HG03575 (cell line): ENCODE measurements around the gene SLC39A9.
A peak's percentile ranks its signal among the peaks of the same experiment; 100 is the strongest.

Experiments used
- ATAC-seq: cut with Tn5 transposase; IDR thresholded peaks from one replicate; pipeline ENCODE4 v1.9.1; 2021; ENCODE audit not compliant: unreplicated experiment, insufficient number of reproducible peaks, low FRiP score; ENCODE audit errors: extremely low read depth

The SLC39A9 gene, protein sequence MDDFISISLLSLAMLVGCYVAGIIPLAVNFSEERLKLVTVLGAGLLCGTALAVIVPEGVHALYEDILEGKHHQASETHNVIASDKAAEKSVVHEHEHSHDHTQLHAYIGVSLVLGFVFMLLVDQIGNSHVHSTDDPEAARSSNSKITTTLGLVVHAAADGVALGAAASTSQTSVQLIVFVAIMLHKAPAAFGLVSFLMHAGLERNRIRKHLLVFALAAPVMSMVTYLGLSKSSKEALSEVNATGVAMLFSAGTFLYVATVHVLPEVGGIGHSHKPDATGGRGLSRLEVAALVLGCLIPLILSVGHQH

DNA sequence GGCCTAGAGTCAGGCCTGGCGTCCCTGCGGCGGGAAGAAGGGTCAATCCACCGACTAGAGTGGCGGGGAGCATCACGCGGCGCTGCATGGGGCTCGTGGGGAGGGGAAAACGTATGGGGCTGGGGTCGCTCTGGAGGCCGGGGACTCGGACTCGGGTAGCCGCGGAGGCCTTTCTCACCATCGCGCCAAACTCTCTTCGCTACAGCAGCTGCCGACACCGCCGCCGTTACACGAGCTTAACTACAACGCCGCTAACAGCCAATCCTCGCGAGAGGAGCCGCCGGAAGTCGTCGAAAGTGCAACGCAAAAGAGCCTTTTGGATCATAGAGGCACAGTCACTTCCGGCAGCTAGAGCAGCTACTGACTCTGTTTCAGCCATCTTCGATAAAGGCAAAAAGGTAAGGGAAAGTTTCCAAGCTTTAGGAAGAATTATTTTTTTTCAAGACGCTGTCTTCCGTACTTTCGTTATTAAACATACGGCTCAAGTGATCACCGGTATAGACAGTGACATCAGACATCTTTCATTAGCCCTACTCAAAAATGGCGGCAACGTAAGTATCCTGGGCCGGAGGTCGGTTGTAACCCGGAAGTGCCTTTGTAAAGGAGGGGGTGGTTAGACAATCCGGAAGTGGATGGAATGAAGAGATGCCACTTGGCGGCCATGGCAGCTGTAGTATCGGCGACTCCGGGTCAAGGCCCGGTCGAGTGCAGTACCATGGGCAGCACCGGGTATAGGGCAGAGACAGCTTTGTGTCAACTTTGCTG is at the start of gene SLC39A9, which contains the start of gene ERH:
SLC39A9 (plus strand) TSS at position 640 of the 765 bp plus-strand sequence. CDS start 678 bp downstream, outside the sequence.
ERH (minus strand) TSS at position 247 of the 765 bp plus-strand sequence; CDS start at position 181, 66 bp downstream.
- ATAC-seq = peak; percentile 66

DNA sequence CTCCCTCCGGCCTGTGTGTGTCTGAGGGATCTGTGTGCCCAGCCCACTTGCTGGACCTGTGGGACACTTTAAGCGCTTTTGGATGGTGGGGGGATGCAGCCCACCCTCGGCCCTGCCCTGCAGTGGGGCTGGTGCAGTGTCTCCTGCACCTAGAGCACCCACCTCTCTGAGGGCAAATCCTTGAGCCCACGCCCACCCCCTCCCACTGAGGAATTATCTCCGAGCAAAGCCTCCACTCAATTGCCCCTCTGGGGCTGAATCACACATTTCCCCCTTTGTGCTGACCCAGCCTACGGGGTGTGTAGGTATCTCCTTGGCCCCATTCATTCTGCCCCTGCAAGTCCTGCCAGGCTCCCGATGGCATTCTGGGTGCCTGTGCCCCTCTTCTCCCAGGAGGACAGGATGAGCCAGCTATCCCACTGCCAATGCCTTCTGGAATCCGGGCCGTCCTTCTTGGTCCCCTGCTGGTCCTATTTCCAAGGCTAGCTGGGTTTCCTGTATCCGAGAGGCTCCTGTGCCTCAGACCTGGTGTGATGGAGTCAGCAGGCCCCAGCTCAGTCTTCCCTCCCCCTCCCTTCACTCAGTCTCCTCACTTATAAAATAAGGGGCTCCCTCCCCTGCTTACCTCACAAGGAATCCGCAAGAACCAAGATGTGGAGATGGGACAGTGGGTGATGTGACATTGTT is 49.3 kb upstream of the SLC39A9 start:
- ATAC-seq = no peak

DNA sequence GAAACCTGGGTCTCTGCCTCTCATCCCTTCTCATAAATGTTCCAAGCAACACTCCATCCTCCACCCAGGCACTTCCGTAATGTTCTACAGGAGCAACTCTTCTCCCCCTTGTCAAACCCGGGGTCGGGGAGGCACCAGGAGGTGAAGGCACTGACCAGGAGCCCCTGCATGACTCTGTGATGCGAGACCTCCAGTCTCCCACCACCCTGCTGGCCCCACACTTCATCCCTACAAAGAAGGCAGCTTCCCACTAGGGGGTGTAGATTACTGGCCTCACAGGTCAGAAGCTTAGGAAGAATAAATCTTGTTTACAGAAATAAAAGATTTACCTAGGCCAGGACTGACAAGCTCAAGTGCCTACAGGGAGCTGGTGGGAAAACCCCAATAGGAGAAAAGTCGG is 47.6 kb upstream of the SLC39A9 start:
- no peak for ATAC-seq

DNA sequence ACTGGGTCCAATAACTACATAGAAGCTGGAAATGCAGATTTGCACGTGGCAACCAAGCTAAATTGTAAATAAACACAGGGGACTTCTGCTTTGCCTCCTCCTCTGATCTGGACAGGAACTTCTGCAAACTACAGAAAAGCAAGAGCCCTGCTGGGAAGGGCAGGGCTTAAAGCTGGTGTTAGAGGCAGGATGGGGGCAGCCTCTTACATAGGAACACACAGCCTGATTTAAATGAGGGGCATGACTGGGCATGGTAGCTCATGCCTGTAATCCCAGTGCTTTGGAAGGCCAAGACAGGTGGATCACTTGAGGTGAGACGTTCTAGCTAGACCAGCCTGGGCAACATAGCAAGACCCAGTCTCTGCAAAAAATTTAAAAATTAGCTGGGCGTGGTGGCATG is 47.1 kb upstream of the SLC39A9 start:
- no peak for ATAC-seq

DNA sequence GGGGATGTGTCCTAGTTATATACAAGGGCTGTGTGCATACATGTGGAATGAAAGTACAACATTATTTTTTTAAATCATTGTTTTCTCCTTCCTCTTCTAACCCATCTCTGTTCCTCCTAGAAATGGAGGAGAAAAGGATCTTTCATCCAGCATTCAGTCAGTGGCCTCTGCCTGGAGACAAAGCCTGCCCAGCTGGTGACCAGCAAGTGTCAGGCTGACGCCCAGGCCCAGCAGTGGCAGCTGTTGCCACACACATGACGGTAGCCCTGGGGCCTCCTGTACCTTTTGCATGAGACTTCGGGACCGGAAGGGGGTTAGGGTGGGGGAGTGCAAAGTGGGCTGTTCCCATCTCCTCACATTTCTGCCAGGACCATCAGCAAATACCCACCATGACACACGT is 46.6 kb upstream of the SLC39A9 start:
- ATAC-seq = no peak

DNA sequence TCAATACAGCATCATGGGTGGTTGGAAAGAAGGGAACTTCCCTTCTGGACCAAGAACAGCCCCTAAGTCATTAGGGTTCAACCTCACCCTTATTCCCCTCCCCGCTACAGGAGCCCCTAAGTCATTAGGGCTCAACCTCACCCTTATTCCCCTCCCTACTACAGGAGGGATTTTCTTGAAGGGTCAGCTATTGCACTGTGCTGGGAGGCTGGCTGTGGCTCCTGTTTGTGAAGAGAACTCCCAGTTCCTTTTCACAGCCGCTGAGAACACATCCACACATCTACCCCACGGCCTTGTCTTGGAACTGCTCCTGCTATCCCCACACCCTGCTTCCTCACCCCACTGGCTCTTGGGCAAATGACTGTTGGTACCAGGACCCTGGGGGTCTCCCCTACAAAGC is 45.3 kb upstream of the SLC39A9 start:
- ATAC-seq = no peak

DNA sequence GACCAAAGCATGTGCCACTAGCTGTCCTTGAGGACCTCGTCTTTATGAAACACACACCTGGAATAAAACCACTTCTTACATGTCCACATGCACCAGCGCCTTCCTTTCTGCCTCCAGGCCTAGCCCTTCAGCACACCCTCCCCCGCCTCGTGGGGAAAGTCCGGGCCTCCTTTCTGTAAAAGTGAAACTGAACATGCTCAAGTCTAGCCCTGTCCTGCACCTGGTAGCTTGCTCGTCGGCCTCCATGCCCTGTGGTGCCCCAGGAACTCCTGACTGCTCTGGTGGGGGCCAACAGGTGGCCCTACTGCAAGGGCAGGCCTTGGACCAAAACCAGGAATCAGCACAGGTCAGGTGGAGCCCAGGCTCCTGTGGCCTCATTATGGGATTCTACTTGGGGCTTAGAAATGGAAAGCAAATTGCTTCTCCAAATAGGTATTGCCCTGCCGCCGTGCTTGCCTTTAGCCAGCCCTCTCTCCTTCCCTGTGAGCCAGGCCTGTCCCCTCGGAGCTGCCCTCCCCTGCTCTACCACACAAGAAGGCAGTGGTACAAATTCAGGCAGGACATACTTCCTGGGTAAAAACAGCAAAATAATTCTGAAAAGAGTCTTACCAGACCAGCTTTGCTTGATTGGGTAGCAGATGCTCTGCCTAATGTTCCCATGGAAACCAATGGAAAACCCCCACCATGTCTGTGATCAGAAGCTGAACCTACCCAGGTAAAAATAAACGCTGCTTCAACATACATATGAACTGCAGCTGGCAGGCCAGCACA is 43.9 kb upstream of the SLC39A9 start:
- peak; percentile 40 for ATAC-seq

DNA sequence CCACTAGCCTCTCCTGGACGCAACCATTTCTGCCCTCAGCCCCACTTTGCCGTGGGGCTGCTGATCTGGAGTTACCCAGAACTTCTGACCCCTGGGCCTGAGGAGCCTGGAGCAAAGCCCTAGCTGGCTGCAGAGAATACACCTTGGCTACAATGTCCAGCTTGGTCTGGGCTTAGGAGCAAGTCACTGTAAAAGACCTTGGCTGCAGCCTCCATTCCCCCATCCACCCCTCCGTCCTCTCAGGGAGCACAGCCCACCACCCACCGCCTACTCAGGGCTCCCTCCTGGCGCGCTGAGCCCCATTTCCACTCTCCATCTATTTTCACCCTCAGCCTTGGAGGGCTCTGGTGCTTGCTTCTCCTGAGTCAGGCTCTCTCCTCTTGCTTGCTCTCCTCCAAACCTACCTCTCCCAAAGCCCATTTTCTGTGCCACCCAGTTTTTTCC is 43.3 kb upstream of the SLC39A9 start:
- no peak for ATAC-seq

DNA sequence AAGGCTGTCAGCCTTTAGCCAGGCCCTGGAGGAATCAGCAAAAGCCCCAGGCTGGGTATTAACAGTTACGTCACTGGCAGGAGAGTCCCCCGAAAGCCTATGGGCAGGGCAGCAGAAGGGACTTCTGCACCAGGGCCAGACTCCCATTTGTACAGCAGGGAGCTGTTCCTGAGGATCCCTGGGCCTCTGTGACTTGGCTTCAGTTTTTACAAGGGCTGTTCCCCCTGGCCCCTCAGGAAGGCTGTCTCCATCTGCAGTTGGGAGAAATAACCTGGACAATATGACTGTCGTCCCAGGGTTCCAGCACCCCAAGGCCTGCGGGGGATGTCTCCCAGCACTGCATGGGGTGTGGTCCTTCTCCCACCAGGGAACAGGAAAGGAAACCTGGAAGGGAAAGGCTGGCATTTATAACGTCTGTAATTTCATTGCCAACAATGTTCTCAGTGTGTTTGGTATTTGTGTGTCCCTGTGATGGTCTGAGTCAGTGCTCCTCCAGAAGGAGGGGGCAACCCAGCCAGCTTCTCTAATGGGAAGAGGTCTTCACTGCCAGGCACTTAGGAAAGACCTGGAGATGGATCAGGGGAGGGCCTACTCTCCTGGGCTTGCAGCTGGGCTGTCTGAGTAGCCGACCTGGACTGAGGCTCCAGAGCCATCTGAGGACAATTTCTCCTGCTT is 42.7 kb upstream of the SLC39A9 start:
- no peak for ATAC-seq

DNA sequence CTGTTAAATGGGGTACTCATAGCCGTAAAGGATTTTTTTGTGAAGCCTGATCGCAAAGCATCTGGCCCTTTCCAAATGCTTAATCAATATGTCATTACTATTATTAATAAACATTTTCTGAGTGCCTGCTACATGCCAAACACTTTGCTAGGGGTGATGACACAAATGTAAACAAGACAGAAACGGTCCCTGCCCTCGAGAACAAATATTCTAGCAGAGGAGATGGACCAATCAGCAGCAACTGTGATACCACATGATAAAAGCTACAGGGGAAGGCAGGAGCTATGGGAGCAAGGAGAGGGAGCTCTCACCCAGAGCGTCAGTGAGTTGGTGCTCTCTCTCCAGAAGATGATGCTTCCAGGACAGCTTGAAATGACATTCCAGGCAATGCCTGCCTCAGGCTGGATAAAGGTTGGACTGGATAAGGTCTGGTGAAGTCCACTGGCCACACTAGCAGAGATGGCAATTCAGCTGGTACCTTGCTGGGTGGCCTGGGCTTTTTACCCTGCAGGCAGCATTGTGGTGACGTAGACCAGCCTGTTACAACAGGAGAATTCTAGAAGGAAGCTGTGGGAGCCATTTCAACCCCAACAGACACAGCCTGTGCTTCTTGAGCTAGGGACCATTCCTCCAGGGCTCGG is 41.5 kb upstream of the SLC39A9 start:
- ATAC-seq = no peak

DNA sequence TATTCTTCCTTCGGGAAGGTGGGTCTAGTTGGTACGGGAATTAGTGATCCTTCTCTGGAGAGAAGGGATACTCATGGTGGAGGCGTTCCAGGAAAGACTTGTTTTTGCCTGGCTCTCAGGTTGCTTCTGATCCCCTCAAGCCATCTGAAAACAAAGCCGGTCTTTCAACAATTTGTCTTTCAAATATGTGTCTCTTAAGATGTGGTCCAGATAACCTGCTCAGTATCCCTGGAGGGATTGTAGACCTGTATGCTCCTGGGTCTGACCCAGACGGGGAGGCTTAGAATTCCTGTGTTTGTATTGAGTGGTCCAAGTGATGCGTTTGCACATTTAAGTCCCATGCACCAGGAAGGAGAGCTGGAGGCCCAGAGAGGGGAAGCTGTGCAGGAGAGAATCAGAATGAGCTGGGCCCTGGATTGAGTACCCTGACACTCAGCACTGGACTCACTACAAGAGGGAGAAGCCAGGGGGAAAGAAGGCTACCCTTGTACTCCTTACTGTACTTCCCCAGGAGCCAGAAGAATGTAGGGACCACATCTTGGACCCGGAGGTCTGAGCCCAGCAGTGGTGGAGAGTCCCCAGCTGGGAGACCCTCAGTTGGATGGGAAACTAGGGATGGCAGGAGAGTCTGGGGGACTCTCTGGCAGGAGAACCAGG is 40.8 kb upstream of the SLC39A9 start:
- no peak for ATAC-seq

DNA sequence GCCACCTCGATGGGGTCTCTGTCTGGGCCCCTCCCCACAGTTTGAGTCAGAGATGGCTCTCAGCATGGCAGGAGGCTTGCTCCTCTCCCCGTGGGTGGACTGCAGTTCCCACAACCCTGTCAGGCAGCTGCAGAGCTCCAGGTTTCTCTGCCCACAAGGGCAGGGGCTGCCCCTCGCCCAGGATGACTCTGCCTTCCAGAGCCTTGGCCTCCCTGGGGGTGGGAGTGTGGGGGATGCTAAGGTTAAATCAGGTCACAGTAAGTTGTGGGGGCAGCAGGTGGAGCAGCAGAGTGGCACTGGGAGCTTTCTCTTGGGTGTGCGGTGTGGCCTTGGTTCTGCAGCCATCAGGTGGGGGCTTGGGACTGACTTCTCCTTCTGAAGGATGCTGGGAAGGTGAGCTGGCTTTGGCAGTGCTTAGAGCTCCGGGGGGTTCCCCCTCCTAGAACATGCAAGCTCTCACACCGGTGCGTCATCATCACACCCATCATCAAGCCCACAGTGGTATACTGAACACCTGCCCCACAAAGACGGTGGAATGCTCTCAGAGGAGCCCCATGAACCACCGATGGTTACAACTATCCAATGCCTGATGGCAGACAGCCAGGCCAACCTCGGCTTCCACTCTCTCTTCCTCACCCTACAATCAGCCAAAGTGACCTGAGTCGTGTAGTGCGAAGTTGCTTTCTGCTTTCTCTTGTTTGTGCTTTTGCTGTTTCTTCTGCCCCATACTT is 40.1 kb upstream of the SLC39A9 start:
- no peak for ATAC-seq

DNA sequence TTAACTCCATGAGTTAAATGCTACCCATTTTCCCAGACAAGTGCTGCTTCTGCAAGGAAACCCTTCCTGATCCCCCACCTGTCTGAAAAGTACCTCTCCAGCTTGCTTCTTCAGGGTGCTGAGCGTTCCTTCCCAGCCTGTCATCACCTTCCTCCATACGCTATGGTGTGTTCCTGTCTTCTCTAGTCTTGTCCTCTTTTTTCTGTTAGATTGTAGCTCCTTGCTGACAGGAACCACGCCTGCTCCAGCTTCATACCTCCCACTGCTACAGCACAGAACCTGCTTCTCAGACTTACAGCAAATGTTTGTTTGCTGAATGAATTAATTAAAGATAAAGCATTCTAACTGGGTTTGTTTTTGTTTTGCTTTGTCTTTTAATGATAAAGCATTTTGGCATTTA is 39.5 kb upstream of the SLC39A9 start:
- ATAC-seq = no peak

DNA sequence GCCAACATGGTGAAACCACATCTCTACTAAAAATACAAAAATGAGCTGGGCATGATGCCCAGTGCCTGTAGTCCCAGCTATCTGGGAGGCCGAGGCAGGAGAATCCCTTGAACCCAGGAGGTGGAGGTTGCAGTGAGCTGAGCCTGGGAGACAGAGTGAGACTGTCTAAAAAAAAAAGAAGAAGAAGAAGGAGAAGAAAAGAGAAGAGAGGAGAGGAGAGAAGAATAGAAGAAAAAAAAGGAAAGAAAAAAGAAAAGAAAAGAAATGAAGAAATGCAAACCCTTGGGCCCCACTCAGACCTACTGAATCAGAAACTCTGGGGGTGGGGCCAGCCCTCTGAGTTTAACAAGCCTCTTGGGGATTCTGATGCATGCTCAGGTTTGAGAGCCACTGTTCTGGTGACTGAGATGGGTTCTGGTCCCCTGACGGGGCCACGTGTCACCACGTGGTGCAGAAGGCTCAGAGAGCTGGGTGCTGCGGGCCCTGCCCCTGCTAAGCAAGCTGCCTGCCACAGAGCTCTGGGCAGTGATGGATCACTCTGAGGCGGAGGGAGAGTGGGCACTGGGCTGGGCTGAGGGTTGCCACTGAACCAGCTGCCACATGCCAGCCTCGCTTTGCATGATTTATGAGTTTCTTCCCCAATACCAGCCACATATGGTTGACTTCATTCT is 37.9 kb upstream of the SLC39A9 start:
- ATAC-seq = no peak

DNA sequence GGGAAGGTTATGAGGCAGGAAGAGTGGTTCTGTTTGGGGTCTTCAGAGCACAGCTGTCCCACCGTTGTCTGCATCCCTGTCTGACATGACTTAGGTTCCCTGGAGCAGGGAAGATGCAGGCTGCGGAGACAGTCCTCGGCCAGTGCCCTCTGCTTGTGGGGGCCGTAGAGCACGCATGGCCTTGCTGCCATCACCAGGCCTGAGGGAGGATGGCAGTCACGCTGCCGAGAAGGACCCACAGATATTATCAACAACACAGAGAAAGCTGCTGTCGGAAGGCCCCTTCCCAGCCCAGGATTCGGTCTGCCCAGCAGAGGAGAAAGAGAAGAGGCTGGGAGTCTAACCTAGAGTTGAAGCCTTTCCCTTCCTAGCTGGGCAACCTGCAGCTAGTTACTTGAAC is 35.4 kb upstream of the SLC39A9 start:
- ATAC-seq = no peak

DNA sequence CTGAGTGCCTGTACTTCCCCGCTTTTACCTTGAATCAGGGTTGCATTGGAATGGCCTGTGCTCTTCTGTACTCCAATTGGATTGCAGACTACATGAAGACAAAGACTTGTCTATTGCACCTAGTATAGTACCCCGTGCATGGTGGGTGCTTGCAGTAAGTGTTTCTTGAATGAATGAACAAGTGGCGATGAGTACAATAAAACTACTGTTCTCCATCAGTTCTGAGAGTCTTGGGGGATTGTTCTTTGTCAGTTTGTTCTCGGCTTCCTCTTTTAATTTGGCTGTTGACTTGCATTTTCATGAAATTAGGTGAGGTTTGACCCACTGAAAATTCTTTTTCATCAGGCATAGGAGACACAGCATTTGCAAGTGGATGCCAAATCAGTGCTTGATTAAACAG is 34.5 kb upstream of the SLC39A9 start:
- ATAC-seq = no peak

DNA sequence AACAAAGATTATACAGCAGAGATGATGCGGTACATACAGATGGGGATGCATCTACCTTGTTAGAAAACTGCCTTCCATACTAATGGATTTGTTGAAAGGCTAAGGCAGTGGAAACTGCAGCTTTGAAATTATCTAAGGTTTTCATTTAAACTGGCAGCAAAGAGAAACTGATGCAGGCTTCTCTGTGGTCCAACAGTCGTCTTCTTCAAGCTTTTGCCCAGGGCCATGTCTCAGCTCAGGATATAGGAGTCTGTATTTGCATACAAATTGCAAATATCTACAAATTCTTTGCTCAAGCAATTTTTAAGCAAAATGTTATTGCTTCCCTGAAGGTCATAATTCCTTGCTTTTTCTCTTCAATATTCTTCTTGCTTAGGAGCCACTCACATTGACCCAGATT is 34.1 kb upstream of the SLC39A9 start:
- no peak for ATAC-seq
